HG02678 (cell line): ENCODE data around the gene USP24.
"Not testable (repeated sequence)": the region's sequence is repeated elsewhere in the genome, so short reads cannot be mapped to it uniquely, and the experiment has no call there.

Source experiments
- ATAC-seq: cut with Tn5 transposase; IDR thresholded peaks from one replicate; pipeline ENCODE4 v1.9.1; 2021; ENCODE audit warnings: mild to moderate bottlenecking, moderate library complexity; ENCODE audit not compliant: unreplicated experiment

USP24 gene

GRCh38 chr1:55200667-55201066, 14.5 kb downstream of the USP24 start:
- no peak for ATAC-seq

DNA sequence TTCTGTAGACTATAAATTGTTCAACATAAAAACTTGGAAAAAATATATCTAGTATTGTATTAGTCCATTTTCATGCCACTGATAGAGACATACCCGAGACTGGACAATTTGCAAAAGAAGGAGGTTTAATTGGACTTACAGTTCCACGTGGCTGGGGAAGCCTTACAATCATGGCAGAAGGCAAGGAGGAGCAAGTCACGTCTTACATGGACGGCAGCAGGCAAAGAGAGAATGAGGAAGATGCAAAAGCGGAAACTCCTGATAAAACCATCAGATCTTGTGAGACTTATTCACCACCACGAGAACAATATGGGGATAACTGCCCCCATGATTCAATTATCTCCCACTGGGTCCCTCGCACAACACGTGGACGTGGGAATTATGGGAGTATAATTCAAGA, 15.4 kb downstream of the USP24 start:
- not testable (repeated sequence) for ATAC-seq

- no peak for ATAC-seq
Observed at GRCh38 chr1:55198044-55198443, 17.1 kb downstream of the USP24 start.

DNA sequence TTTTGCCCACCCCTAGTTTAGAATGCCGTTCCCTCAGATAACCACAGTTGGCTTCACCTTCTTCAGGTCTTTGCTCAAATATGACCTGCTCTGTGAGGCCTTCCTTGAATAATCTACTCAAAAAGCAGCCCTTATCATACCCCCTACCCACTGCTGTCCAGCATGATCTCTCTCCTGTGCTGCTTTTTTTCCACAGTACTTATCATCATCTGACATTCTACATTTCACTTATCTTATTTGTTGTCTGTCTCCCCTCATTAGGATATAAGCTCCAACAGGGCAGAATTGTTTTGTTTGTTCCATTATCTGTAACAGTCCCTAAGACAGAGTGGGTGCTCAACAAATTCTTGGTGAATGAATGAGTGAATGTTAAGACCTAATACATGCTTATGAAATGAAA, 18.1 kb downstream of the USP24 start:
- ATAC-seq: no peak

GRCh38 chr1:55196433-55197035, 18.6 kb downstream of the USP24 start:
- ATAC-seq: no peak

DNA sequence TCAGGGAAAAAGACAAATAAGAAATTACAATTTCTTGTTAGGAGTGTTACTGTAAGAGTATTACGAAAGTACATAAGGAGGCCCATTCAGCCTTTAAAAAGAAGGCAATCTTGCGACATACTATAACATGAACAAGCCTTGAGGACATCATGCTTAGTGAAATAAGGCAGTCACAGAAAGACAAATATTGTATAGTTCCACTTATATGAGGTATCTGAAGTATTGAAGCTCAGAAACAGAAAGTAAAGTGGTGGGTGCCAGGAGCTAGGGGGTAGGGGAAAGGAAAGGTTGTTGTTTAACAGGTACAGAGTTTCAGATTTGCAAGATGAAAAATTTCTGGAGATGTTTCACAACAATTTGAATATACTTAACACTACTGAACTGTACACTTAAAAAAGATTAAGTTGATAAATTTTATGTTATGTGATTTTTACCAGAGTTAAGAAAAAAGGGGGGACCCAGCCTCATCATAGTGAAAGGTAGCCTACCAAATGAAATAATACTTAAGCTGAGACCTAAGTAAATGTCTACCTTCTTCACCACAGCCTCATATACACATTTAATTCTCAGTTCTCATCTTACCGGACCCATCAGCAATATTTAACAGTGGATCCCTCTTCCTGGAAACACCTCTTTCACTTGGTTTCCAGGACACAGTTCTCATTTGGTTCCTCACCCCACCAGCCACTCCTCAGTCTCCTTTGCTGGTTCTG, 19.5 kb downstream of the USP24 start:
- ATAC-seq: peak; percentile 59

DNA sequence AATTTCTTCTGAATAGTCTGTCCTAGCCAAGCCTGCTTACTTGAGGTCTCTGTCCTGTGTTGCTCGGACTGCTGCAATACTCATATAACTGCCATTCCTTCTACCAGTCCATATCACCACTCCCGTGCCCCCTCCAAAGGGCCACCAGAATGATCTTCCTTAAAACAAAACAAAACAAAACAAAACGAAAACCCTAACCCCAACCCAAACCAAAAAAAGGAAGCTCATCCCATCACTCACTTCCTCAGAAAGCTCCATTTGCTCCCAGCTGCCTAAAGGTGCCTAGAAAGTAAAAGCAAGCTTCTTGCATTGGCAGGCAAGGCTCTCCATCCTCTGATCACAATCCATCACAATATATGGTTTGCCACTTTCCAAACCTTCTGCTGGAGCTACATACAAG, 20.3 kb downstream of the USP24 start:
- ATAC-seq: no peak

- no peak for ATAC-seq
Observed at GRCh38 chr1:55192093-55192492, 23.1 kb downstream of the USP24 start.

GRCh38 chr1:55191219-55191952, 23.8 kb downstream of the USP24 start:
- not testable (repeated sequence) for ATAC-seq

DNA sequence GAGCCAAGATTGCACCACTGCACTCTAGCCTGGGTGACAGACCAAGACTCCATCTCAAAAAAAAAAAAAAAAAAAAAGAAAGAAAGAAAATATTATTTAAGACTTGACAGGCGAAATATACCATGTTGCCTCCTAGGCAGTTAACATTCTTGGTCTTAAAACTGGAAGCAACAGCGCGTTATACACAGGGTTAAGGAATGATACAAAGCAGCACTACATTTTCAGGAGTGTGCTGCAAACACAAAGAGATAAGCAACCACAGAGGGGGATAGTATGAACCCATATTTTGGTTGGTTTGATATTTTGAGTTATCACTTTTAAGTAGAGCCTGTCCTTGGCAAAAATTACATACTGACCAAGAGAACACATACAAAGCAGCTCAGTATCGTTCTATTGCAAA, 25.1 kb downstream of the USP24 start:
- no peak for ATAC-seq

DNA sequence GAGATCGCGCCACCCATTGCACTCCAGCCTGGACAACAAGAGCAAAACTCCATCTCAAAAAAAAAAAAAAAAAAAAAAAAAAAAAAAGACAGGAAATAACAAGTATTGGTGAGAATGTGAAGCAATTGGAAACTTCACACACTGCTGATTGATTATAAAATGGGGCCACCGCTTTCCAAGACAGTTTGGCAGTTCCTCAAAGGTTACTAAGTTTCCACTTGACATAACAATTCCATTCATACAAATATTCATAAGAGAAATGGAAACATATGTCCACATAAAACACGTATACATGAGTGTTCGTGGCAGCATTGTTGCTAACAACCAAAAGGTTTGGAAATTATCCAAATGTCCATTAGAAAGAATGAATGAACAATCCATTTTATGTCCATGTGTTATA, 26.3 kb downstream of the USP24 start:
- no peak for ATAC-seq

GRCh38 chr1:55185832-55186231, 29.3 kb downstream of the USP24 start:
- no peak for ATAC-seq

DNA sequence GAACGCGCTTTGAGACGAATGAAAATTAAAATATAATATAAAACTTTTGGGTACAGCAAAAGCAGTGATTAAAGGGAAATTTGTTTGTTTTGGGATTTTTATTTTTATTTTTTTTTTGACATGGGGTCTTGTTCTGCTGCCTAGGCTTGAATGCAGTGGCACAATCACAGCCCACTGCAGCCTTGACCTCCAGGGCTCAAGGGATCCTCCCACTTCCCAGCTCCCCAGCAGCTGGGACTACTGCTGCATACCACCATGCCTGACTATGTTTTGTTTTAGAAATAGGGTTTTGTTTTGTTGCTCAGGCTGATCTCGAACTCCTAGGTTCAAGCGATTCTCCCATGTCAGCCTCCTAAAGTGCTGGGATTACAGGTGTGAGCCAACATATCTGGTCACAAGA, 30.3 kb downstream of the USP24 start:
- no peak for ATAC-seq

- no peak for ATAC-seq
Observed at GRCh38 chr1:55181666-55182065, 33.5 kb downstream of the USP24 start.

DNA sequence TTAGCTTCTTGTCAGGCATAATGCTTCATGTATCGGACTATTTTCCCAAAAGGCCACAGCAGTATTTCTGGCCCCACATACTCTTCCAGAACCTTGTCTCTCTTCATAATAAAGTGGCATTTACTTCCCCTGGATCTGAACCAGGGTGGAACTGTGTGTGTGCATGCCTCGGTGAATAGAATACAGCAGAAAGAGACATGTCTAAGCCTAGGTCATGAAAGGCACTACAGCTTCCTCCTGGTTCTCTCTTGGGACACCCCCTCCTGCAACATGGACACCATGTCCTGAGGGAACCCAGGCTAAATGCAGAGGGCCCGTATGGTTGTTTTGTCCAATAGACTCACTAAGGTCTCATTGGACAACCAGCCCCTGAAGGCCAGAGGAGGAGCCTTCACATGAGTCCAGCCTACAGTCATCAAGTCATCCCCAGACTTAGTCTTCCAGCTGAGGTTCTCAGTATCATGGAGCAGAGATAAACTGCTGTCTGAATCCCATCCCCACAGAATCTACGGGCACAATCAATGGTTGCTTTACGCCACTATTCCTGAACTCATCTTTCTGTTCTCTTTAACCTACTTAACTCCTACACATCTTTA, 35.0 kb downstream of the USP24 start:
- no peak for ATAC-seq

DNA sequence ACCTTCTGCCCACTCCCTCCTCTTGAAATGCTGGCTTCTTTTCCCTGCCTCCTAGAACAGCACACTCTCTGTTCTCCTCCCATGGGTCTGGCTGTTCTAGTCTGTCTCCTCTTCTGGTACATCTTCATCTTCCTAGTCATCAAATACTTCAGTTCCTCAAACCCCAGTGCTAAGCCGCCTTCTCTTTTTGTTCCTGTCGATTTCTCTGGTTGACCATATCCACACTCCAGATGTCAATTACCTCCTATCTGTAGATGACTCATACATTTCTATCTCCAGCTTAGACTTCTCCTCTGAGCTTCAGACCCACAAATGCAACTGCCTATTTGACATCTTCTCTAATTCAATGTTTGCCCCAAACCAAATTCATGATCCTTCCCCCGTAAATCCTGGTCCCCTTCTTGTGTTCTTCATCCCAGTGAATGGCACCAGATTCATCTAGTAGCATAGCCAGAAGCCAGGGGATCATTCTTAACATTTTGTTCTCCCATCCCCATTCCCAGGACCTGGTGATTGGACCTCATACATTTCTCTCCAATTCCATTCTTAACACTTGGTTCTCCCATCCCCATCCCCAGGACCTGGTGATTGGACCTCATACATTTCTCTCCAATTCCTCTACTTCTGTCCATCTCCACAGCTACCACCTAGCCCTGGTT, 35.9 kb downstream of the USP24 start:
- ATAC-seq: no peak

DNA sequence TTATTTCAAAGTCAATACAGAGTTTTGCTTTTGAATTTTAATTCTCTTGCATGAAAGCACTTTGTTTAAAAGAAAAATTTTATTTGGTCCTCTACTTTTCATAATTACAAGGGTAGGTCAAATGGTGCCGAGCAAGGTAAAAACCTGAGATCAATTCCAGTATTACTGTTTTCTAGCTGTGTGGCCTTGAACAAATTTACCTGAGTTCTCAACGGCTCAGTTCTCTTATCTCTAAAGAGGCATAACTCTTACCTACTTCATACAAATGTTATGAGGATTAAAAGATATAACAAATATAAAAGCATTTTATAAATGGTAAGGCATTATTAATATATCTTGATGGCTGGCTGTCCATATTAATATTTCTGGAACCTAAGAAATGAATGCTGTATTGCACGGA, 42.5 kb downstream of the USP24 start:
- ATAC-seq: no peak

DNA sequence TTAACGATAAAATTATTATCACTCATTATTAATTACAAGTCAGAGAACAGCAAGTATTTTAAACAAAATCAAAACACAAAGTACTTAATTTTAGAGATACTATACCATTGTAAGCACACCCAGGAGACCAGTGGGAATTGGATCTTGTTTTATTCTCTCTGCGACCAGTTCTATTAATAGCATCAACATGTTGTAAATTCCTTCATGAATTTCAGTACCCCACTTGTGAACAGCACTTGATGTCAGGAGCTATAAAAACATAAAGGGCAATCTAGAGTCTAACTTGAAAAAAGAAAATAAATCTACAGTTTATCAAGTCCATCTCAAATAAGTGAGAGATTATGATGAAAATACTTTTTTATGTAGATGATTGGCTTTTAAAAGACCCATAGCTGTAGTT, 42.9 kb downstream of the USP24 start:
- no peak for ATAC-seq

DNA sequence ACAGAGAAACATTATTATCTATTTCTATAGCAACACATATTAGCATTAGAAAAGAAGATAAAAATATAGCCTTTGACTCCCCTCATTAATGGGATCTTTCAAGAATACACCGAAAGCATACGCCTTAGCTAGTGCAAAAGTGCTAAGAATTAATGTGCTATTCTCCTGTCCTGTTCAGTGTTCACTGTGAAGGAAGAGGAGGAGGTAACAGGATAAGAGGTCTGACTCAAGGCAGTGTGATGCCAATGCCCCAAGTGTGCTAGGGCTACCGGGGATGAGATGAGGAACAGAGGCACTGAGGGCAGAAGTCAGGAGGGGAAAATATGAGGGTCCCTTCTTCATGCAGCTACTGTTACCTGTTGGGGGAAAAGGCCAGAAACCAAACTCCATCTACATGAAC, 43.5 kb downstream of the USP24 start:
- no peak for ATAC-seq

DNA sequence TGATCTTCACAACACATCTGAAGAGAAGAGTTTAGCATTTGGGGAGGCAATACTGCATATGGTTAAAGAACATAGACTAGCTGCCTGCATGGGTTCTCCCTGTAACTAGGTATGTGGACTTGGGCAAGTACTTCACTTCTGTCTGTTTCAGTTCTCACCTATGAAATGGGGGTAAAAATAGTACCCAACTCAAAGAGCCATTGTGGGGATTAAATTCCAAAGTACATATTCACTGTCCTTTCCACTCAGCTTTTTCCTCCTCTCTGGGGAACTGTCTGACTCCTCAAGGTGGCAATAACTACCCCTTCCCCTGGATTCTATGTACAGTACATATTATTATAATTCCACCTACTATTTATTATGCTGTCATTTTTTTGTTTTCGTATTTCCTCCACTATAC, 44.7 kb downstream of the USP24 start:
- no peak for ATAC-seq

DNA sequence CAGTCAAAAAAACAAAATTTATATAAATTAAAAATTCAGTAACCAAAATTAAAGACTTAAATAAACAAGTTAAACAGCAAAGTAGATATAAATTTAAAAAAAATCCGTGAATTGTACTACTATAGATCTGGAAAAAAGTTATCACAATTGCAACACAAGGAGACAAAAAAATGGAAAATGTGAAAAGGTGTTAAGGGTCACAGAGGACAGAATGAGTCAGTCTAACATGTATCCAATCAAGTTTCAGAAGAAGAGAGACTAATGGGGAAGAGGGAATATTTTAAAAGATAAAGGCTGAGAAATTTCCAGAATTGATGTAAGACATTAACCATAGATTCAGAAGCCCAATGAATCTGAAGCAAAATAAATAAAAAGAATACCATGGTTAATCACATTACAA, 46.0 kb downstream of the USP24 start:
- ATAC-seq: no peak
